GM13977 (cell line): ENCODE measurements around the gene VEGFB.

ENCODE experiments used
- DNase-seq: peaks from one replicate; pipeline ENCODE4 v3.0.0; 2012; ENCODE audit warnings: low spot score
- CTCF ChIP-seq: IDR thresholded peaks from 2 replicates; pipeline ENCODE4 v1.5.1; 2012; ENCODE audit warnings: mild to moderate bottlenecking, control low read depth; ENCODE audit not compliant: insufficient read depth; ENCODE audit errors: extremely low read depth, missing control alignments
- in situ Hi-C: fragments of 300-500 bp; cut with MboI; formaldehyde crosslinking; loops from one replicate; pipeline ENCODE4 v1.12.0; 2022; ENCODE audit warnings: low sequenced_read_pairs, low pct_unique_long_range_greater_than_20kb, mixed read lengths, inconsistent platforms; ENCODE audit not compliant: unreplicated experiment

The VEGFB gene

GRCh38 chr11:64206457-64207255 is 27.7 kb upstream of the VEGFB start, which contains the start of gene FERMT3:
FERMT3 (plus strand) TSS chr11:64206721; CDS start chr11:64207365, 644 bp downstream.
- peak; percentile 69 for DNase-seq
- TF ChIP-seq CTCF = no peak
- in situ Hi-C loops = no loop called here

- TF ChIP-seq CTCF = no peak
- peak; percentile 93 for DNase-seq
- in situ Hi-C loops = no loop called here
These were observed 26.9 kb upstream of the VEGFB start for GRCh38 chr11:64207256-64208085.

- DNase-seq = no peak
- TF ChIP-seq CTCF = no peak
- in situ Hi-C loops = no loop called here
These were observed 26.1 kb upstream of the VEGFB start for GRCh38 chr11:64208086-64208795.

- no peak for DNase-seq
- in situ Hi-C loops = no loop called here
- no peak for TF ChIP-seq CTCF
These were observed 25.4 kb upstream of the VEGFB start for GRCh38 chr11:64208796-64209562.

- no peak for TF ChIP-seq CTCF
- DNase-seq = no peak
- in situ Hi-C loops = no loop called here
These were observed 24.9 kb upstream of the VEGFB start for GRCh38 chr11:64209563-64209843.
